ENCODE data around the gene PTGFR. TPM values are rescaled to one million over a fixed set of nuclear protein-coding genes. Genes with fewer than 3 reads are reported as not detected.

PTGFR gene
- polyA plus RNA-seq, 1 experiment, result 4.1 TPM

DNA sequence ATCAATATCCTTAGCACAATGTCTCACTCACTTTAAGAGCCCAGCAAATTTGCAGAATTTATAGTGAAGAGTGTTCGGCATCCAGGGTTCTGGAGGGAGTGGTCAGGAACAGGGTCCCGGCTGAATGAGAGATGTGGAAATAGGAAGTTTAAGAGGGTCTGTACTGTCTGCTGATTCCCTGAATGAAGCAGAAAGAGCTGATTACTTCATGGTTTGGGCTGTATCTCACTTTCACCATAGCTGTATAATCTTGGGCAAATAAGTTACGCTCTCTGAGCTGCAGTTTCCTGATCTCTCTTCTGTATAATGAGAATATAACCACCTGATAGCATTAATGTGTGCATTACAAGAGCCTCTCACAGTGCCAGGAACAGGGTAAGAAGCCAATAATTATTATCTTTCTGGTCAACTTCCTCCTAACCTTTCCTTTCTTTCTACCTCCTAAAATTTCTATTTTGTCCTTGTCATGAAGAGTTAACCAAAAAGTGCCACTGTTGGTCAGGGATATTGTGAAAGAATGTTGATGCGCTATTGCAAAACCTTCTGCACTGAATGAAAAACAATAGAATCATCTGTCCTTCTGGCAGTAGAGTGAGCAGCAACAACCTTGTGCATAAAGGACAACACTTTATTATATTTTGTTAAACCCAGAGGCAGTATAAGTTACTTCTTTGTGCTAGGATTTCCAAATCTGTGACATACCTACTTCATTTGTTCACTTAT is 14.7 kb upstream of the PTGFR start:
- ChIA-PET POLR2A (no interaction called here), CTCF (no interaction called here)
- Histone ChIP-seq H3K4me3 (ENCODE audit: low read depth, low read length) (no peak overlapping the region), H3K36me3 (ENCODE audit: control insufficient read depth, insufficient read depth, low read length) (no peaks in the 10 kb centered on the region), H3K27me3 (ENCODE audit: control insufficient read depth, insufficient read depth, low read length) (no peaks in the 10 kb centered on the region)
- TF ChIP-seq, protein P1, sequence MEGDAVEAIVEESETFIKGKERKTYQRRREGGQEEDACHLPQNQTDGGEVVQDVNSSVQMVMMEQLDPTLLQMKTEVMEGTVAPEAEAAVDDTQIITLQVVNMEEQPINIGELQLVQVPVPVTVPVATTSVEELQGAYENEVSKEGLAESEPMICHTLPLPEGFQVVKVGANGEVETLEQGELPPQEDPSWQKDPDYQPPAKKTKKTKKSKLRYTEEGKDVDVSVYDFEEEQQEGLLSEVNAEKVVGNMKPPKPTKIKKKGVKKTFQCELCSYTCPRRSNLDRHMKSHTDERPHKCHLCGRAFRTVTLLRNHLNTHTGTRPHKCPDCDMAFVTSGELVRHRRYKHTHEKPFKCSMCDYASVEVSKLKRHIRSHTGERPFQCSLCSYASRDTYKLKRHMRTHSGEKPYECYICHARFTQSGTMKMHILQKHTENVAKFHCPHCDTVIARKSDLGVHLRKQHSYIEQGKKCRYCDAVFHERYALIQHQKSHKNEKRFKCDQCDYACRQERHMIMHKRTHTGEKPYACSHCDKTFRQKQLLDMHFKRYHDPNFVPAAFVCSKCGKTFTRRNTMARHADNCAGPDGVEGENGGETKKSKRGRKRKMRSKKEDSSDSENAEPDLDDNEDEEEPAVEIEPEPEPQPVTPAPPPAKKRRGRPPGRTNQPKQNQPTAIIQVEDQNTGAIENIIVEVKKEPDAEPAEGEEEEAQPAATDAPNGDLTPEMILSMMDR (IDR thresholded peaks at IDR 0.05; ENCODE audit: insufficient read depth, low read depth, low read length), result no peak
- no peak for DNase-seq (ENCODE audit: low read depth)

DNA sequence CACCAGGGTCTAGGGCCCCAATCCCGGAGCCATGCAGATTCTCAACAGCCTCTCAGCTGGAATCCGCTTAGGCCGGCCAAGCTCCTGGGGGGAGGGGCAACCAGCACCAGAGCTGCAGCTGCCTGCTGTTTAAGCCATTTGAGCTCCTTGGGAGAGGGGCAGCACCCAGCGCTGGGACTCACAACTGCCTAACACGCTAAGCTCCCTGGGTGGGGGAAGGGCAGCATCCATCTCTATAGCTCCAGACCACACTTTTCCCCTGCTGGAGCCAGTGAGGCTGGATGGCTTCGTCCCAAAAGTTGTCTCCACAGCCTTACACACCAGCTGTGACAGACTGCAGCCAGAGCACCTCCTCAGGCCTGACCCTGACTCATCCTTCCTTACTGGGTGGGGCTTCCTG is 6.9 kb upstream of the PTGFR start:
- CTCF ChIA-PET, result interaction anchor here (1.2 kb wide), 1 partner anchor 338 kb away, joined by 3 read pairs; no protein-coding TSS in a partner anchor
- TF ChIP-seq, protein P1 (IDR thresholded peaks at IDR 0.05; ENCODE audit: insufficient read depth, low read depth, low read length), result no peak
- Histone ChIP-seq H3K36me3 (ENCODE audit: control insufficient read depth, insufficient read depth, low read length) (no peaks in the 10 kb centered on the region), H3K4me3 (ENCODE audit: low read depth, low read length) (no peak overlapping the region), H3K27me3 (ENCODE audit: control insufficient read depth, insufficient read depth, low read length) (no peaks in the 10 kb centered on the region)
- no peak for DNase-seq (ENCODE audit: low read depth)
- POLR2A ChIA-PET, result no interaction called here

GRCh38 chr1:78491451-78492071 is 787 bp downstream of the PTGFR start:
- Histone ChIP-seq H3K4me3 (ENCODE audit: low read depth, low read length) (peak overlapping the region; percentile 56), H3K36me3 (ENCODE audit: control insufficient read depth, insufficient read depth, low read length) (no peaks in the 10 kb centered on the region), H3K27me3 (ENCODE audit: control insufficient read depth, insufficient read depth, low read length) (no peaks in the 10 kb centered on the region)
- no peak for DNase-seq (ENCODE audit: low read depth)
- TF ChIP-seq, protein P1 (IDR thresholded peaks at IDR 0.05; ENCODE audit: insufficient read depth, low read depth, low read length), result no peak
- POLR2A ChIA-PET, result no interaction called here
- CTCF ChIA-PET, result interaction anchor here (1.2 to 2.2 kb wide), 3 partner anchors 18 to 346 kb away, joined by 3 to 8 read pairs (median 3); no protein-coding TSS in a partner anchor

DNA sequence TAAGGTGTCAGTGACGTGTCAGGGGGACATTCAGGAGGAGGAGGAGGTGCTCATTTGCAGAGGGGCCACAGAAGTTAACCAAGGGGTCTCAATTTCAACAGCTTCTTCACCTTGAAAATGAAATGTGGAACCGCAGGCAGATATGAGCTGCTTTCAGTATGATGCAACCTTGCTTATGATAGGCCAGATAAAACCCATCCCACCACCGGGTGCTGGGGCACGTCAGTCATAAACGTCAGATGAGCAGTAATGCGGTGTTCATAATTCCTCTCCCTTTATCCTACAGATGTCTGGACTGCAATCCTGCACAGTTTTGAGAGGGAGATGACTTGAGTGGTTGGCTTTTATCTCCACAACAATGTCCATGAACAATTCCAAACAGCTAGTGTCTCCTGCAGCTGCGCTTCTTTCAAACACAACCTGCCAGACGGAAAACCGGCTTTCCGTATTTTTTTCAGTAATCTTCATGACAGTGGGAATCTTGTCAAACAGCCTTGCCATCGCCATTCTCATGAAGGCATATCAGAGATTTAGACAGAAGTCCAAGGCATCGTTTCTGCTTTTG is 1.7 kb downstream of the PTGFR start:
- ChIA-PET CTCF (interaction anchor here (2.2 kb wide), 1 partner anchor 115 kb away, joined by 8 read pairs; no protein-coding TSS in a partner anchor), POLR2A (no interaction called here)
- Histone ChIP-seq H3K36me3 (ENCODE audit: control insufficient read depth, insufficient read depth, low read length) (no peaks in the 10 kb centered on the region), H3K27me3 (ENCODE audit: control insufficient read depth, insufficient read depth, low read length) (no peaks in the 10 kb centered on the region), H3K4me3 (ENCODE audit: low read depth, low read length) (peak overlapping the region; percentile 56)
- no peak for DNase-seq (ENCODE audit: low read depth)
- TF ChIP-seq, protein P1 (IDR thresholded peaks at IDR 0.05; ENCODE audit: insufficient read depth, low read depth, low read length), result no peak

GRCh38 chr1:78493451-78493850 is 2.7 kb downstream of the PTGFR start:
- TF ChIP-seq, protein P1 (IDR thresholded peaks at IDR 0.05; ENCODE audit: insufficient read depth, low read depth, low read length), result no peak
- ChIA-PET POLR2A (no interaction called here), CTCF (interaction anchor here (1.0 kb wide), 1 partner anchor 25 kb away, joined by 3 read pairs; no protein-coding TSS in a partner anchor)
- Histone ChIP-seq H3K4me3 (ENCODE audit: low read depth, low read length) (no peak overlapping the region), H3K36me3 (ENCODE audit: control insufficient read depth, insufficient read depth, low read length) (no peaks in the 10 kb centered on the region), H3K27me3 (ENCODE audit: control insufficient read depth, insufficient read depth, low read length) (no peaks in the 10 kb centered on the region)
- no peak for DNase-seq (ENCODE audit: low read depth)
